Activated CD4-positive, alpha-beta T cell treated with anti-CD3 and anti-CD28 coated beads for 24 hours (primary cell): Measurements from ENCODE around the gene SPO11.

Source experiments
- DNase-seq, 2 donors: peaks; one replicate each; pipeline ENCODE4 v3.0.0-alpha.2; 2020; ENCODE audit warnings: low read depth in 2 of 2

SPO11 gene

GRCh38 chr20:57391439-57392301 is 62.1 kb downstream of the SPO11 start:
- no peak for DNase-seq

- DNase-seq, result peak; percentile 47 to 50
Observed at GRCh38 chr20:57392512-57393271, 63.1 kb downstream of the SPO11 start.
